Liver (tissue), 9 donors: ENCODE measurements around the gene AGBL4. TPM values are rescaled to one million over a fixed set of nuclear protein-coding genes. Genes with fewer than 3 reads are reported as not detected.
A peak's percentile ranks its signal among the peaks of the same experiment; 100 is the strongest.

Source experiments
- DNase-seq: peaks from one replicate; pipeline ENCODE4 v3.0.0-alpha.2; 2017; ENCODE audit warnings: low spot score
- H3K27ac ChIP-seq, 2 donors: one replicate each; pipeline ENCODE4 v1.7.0; 2013; ENCODE audit warnings: inconsistent platforms in 2 of 2, low read length in 2 of 2, control low read depth in 1 of 2, low read depth in 1 of 2, mild to moderate bottlenecking in 1 of 2
- H3K27me3 ChIP-seq, 4 donors: one replicate each; pipeline versions ENCODE4 v1.6.1 to v1.7.0; 2013; ENCODE audit warnings: low read length in 3 of 4, inconsistent platforms in 1 of 4, mild to moderate bottlenecking in 1 of 4, moderate library complexity in 1 of 4; ENCODE audit not compliant: control insufficient read depth in 4 of 4, insufficient read depth in 4 of 4
- H3K36me3 ChIP-seq, 4 donors: one replicate each; pipeline versions ENCODE4 v1.6.1 to v1.7.0; 2013; ENCODE audit warnings: low read length in 3 of 4, mild to moderate bottlenecking in 3 of 4, low read depth in 1 of 4, moderate library complexity in 1 of 4; ENCODE audit not compliant: control insufficient read depth in 4 of 4, insufficient read depth in 3 of 4
- H3K4me1 ChIP-seq, 4 donors: one replicate each; pipeline versions ENCODE4 v1.6.1 to v1.7.0; 2013; ENCODE audit warnings: low read length in 3 of 4, mild to moderate bottlenecking in 3 of 4, moderate library complexity in 1 of 4; ENCODE audit not compliant: control insufficient read depth in 4 of 4, insufficient read depth in 4 of 4
- H3K4me3 ChIP-seq, 3 donors: one replicate each; pipeline versions ENCODE4 v1.6.1 to v1.7.0; 2013; ENCODE audit warnings: low read length in 3 of 3, control low read depth in 1 of 3, low read depth in 1 of 3, mild to moderate bottlenecking in 1 of 3
- H3K9ac ChIP-seq, 2 donors: one replicate each; pipeline ENCODE4 v1.7.0; 2013; ENCODE audit warnings: low read length in 2 of 2, mild to moderate bottlenecking in 2 of 2, moderate library complexity in 2 of 2, control low read depth in 1 of 2, low read depth in 1 of 2
- H3K9me3 ChIP-seq, 4 donors: one replicate each; pipeline versions ENCODE4 v1.6.1 to v1.7.0; 2013; ENCODE audit warnings: low read length in 3 of 4; ENCODE audit not compliant: control insufficient read depth in 4 of 4
- CTCF ChIP-seq: fragments of 150-350 bp; IDR thresholded peaks from 2 replicates; pipeline ENCODE4 v1.5.1; 2017; ENCODE audit warnings: improper control_type of control experiment, low read depth, low read length; ENCODE audit not compliant: missing input control
- EGR1 ChIP-seq, 2 donors: IDR thresholded peaks; 2 replicates each; pipeline ENCODE4 v1.6.1; 2016 to 2018; ENCODE audit warnings: antibody characterized with exemption in 2 of 2, low read depth in 2 of 2
- FOXA1 ChIP-seq: IDR thresholded peaks from 2 replicates; pipeline ENCODE4 v1.6.1; 2016; ENCODE audit warnings: antibody characterized with exemption
- GABPA ChIP-seq, 2 donors: IDR thresholded peaks in 1 of 2; conservative IDR thresholded peaks in 1 of 2; 2 replicates each; pipeline ENCODE4 v1.6.1; 2016; ENCODE audit warnings: antibody characterized with exemption in 2 of 2, mild to moderate bottlenecking in 1 of 2, moderate library complexity in 1 of 2
- HNF4A ChIP-seq, 2 donors: conservative IDR thresholded peaks; 2 replicates each; pipeline ENCODE4 v1.6.1; 2016; ENCODE audit warnings: antibody characterized with exemption in 2 of 2, mild to moderate bottlenecking in 2 of 2
- HNF4G ChIP-seq: IDR thresholded peaks from 2 replicates; pipeline ENCODE4 v1.6.1; 2016; ENCODE audit warnings: antibody characterized with exemption
- JUND ChIP-seq, 2 donors: IDR thresholded peaks; 2 replicates each; pipeline ENCODE4 v1.6.1; 2016; ENCODE audit warnings: antibody characterized with exemption in 2 of 2
- MAX ChIP-seq: IDR thresholded peaks from 2 replicates; pipeline ENCODE4 v1.6.1; 2016; ENCODE audit warnings: antibody characterized with exemption
- NR2F2 ChIP-seq: IDR thresholded peaks from 2 replicates; pipeline ENCODE4 v1.6.1; 2016; ENCODE audit warnings: antibody characterized with exemption
- RAD21 ChIP-seq, 2 donors: IDR thresholded peaks; 2 replicates each; pipeline ENCODE4 v1.6.1; 2016; ENCODE audit warnings: antibody characterized with exemption in 2 of 2, mild to moderate bottlenecking in 2 of 2
- RXRA ChIP-seq, 2 donors: IDR thresholded peaks; 2 replicates each; pipeline ENCODE4 v1.6.1; 2017 to 2018; ENCODE audit warnings: antibody characterized with exemption in 2 of 2, mild to moderate bottlenecking in 1 of 2
- SP1 ChIP-seq: IDR thresholded peaks from 2 replicates; pipeline ENCODE4 v1.6.1; 2018; ENCODE audit warnings: antibody characterized with exemption, mild to moderate bottlenecking
- TAF1 ChIP-seq: conservative IDR thresholded peaks from 2 replicates; pipeline ENCODE4 v1.6.1; 2016; ENCODE audit warnings: antibody characterized with exemption, mild to moderate bottlenecking
- YY1 ChIP-seq: IDR thresholded peaks from 2 replicates; pipeline ENCODE4 v1.6.1; 2016; ENCODE audit warnings: antibody characterized with exemption, mild to moderate bottlenecking
- WGBS: extraction: QIAGEN DNeasy Blood & Tissue Kit; methylation state at CpG from one replicate; pipeline ENCODE4 v1.1.7; 2013; 5-methylcytosine and 5-hydroxymethylcytosine counted together
- polyA plus RNA-seq, 2 donors: library from polyadenylated mRNA; stranded (reverse) in 1 of 2; unstranded in 1 of 2; fragments of 200-250 nt in 1 of 2; fragments of >200 nt in 1 of 2; fragmentation: Nextera tagmentation in 1 of 2; extraction: Ambion mirVana in 1 of 2; gene quantifications; one replicate each; pipeline versions ENCODE4 v1.2.1 to v1.2.3, GENCODE V29; 2013 to 2015
- total RNA-seq, 2 donors: library from RNA; depleted of rRNA; stranded (reverse); fragments of >200 nt; gene quantifications; one replicate each; pipeline ENCODE4 v1.2.3, GENCODE V29; 2014
- TF ChIP-seq, protein P1 (sequence below): IDR thresholded peaks from 2 replicates; pipeline ENCODE4 v1.6.1; 2016; ENCODE audit warnings: antibody characterized with exemption
- TF ChIP-seq, protein P2 (sequence below): IDR thresholded peaks from 2 replicates; pipeline ENCODE4 v1.6.1; 2016; ENCODE audit warnings: antibody characterized with exemption
- donor health status: healthy.
- donor health status: healthy.
- donor health status: healthy.
- donor health status: healthy.
- donor health status: healthy.

The AGBL4 gene
- total and polyA plus RNA-seq, 4 donors, result 0.75 to 0.76 TPM; not detected in 2

DNA sequence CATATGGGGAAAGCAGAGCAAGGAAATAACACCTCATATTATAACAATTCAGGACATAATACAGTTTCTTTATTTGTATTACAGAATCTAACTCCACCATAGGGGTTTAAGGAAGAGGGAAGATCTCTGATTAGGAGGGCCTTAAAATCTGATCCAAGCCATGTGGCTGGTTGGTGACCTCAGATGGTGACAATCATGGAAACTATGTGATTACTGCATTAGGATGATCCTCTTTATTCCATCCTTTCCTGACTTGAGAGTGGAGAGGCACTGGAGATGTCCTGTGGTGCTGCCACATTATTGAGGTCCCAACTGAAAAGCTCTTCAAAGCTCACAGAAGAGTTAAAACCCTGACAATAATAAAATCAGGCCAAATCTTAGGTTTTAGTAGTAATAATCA, 1078.9 kb downstream of the AGBL4 start:
- Histone ChIP-seq H3K9ac (no peak overlapping the region), H3K27me3 (no peaks in the 10 kb centered on the region), H3K36me3 (no peaks in the 10 kb centered on the region), H3K4me3 (no peak overlapping the region), H3K27ac (no peak overlapping the region), H3K9me3 (no peaks in the 10 kb centered on the region), H3K4me1 (peaks cover 0 to 4% (median 2%) of the 10 kb centered on the region in 4 donors)
- no peak for DNase-seq
- TF ChIP-seq YY1 (no peak), NR2F2 (no peak), SP1 (no peak), HNF4A (conservative IDR thresholded peaks at IDR 0.05) (no peak), EGR1 (IDR thresholded peaks at IDR 0.05; ENCODE audit: low read depth in 2 of 2) (no peak), JUND (IDR thresholded peaks at IDR 0.05) (no peak), RXRA (IDR thresholded peaks at IDR 0.05) (no peak), GABPA (IDR thresholded peaks at IDR 0.05 in 1 of 2, conservative IDR thresholded peaks at IDR 0.05 in 1 of 2) (no peak), RAD21 (IDR thresholded peaks at IDR 0.05) (no peak), TAF1 (no peak)
- TF ChIP-seq, protein P1, sequence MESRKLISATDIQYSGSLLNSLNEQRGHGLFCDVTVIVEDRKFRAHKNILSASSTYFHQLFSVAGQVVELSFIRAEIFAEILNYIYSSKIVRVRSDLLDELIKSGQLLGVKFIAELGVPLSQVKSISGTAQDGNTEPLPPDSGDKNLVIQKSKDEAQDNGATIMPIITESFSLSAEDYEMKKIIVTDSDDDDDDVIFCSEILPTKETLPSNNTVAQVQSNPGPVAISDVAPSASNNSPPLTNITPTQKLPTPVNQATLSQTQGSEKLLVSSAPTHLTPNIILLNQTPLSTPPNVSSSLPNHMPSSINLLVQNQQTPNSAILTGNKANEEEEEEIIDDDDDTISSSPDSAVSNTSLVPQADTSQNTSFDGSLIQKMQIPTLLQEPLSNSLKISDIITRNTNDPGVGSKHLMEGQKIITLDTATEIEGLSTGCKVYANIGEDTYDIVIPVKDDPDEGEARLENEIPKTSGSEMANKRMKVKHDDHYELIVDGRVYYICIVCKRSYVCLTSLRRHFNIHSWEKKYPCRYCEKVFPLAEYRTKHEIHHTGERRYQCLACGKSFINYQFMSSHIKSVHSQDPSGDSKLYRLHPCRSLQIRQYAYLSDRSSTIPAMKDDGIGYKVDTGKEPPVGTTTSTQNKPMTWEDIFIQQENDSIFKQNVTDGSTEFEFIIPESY, result no peak

DNA sequence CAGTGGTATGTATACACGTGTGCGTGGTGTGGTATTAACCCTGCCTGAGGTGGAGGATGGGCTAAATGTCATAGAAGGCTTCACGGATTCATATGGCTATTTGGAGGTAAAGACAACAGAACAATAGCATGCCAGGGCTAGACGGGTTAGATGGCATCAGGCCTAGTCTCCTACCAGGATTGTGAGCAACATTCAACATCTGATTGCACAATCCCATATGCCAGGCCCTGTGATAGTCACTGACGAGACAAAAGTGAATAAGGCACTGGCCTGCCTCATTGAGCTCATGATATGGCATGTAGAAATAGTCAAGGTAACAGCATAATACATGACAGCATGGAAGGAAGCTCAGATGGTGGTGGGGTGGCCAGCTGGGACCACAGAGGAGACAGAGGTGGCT, 1079.9 kb downstream of the AGBL4 start:
- WGBS, result 75% methylated on average over 5 of the region's 5 CpGs
- H3K9me3 ChIP-seq, result no peaks in the 10 kb centered on the region

More for the DNA sequence above, 1079.9 kb downstream of the AGBL4 start:
- no peak overlapping the region for H3K4me3 ChIP-seq
- no peaks in the 10 kb centered on the region for H3K36me3 ChIP-seq
- no peak overlapping the region for H3K27ac ChIP-seq
- no peak for DNase-seq
- no peak overlapping the region for H3K9ac ChIP-seq
- TF ChIP-seq, protein P1, result no peak
- TF ChIP-seq RXRA (IDR thresholded peaks at IDR 0.05) (peak in 1 of 2 donors; percentile 45), HNF4A (conservative IDR thresholded peaks at IDR 0.05) (peak in 1 of 2 donors; percentile 47), SP1 (no peak), FOXA1 (no peak), MAX (no peak), HNF4G (no peak), CTCF (no peak), GABPA (IDR thresholded peaks at IDR 0.05 in 1 of 2, conservative IDR thresholded peaks at IDR 0.05 in 1 of 2) (no peak)
- TF ChIP-seq, protein P2, sequence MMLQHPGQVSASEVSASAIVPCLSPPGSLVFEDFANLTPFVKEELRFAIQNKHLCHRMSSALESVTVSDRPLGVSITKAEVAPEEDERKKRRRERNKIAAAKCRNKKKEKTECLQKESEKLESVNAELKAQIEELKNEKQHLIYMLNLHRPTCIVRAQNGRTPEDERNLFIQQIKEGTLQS, result no peak
- peaks cover 0 to 4% (median 2%) of the 10 kb centered on the region in 4 donors for H3K4me1 ChIP-seq
- H3K27me3 ChIP-seq, result peaks cover 0 to 3% (median 0%) of the 10 kb centered on the region in 4 donors
